Measurements from ENCODE around the gene SLC27A4. TPM values are rescaled to one million over a fixed set of nuclear protein-coding genes. Genes with fewer than 3 reads are reported as not detected.
A peak's percentile ranks its signal among the peaks of the same experiment; 100 is the strongest.

SLC27A4 gene
- total RNA-seq, 1 experiment from 2014 or later = 17.0 TPM

- H2BK12ac ChIP-seq (ENCODE audit: insufficient read length, low read depth, low read length) = no peak overlapping the region
- H3K4me1 ChIP-seq (ENCODE audit: insufficient read depth, low read length) = peaks cover 24% of the 10 kb centered on the region
- H3K18ac ChIP-seq (ENCODE audit: insufficient read length, low read depth, low read length) = no peak overlapping the region
- no peak overlapping the region for H4K91ac ChIP-seq (ENCODE audit: insufficient read length, low read depth, low read length)
- no peaks in the 10 kb centered on the region for H4K20me1 ChIP-seq (ENCODE audit: control insufficient read depth, insufficient read depth, insufficient read length)
- no CpG with 5 or more reads among the region's 6 CpGs for WGBS (ENCODE audit: extremely low coverage, insufficient read length, low lambda C conversion rate)
- peaks cover 47 to 53% of the 10 kb centered on the region in 2 experiments for H3K4me1 Mint-ChIP-seq
- no peak for DNase-seq
- H3K4me2 ChIP-seq (ENCODE audit: insufficient read depth, insufficient read length, low read length) = peak overlapping the region; percentile 46
- no peak overlapping the region for H3K23ac ChIP-seq (ENCODE audit: insufficient read length, low read depth, low read length)
- no peak overlapping the region for H3K27ac ChIP-seq (ENCODE audit: insufficient read length, low read depth, low read length)
- H3K9me3 ChIP-seq (ENCODE audit: control insufficient read depth, low read depth, low read length) = no peaks in the 10 kb centered on the region
- H2BK20ac ChIP-seq (ENCODE audit: low read depth, low read length, poor library complexity, severe bottlenecking) = no peak overlapping the region
- H3T11ph ChIP-seq (ENCODE audit: low read length) = no peak overlapping the region
- H3K27ac Mint-ChIP-seq = no peak overlapping the region
- H3K14ac ChIP-seq (ENCODE audit: insufficient read depth, low read length) = no peak overlapping the region; the same call in 1 of the 2 replicates
- H3K27me3 Mint-ChIP-seq (ENCODE audit: low read depth) = peaks cover 81% of the 10 kb centered on the region
- no peak overlapping the region for H3K56ac ChIP-seq (ENCODE audit: insufficient read length, low read depth, low read length)
- H3K4me3 Mint-ChIP-seq = peak overlapping the region in 1 of 2 experiments; percentile 74; a peak in 3 of 5 replicates
- H3K79me1 ChIP-seq (ENCODE audit: insufficient read depth, low read depth, low read length, poor library complexity, severe bottlenecking) = no peaks in the 10 kb centered on the region
- H3K23me2 ChIP-seq (ENCODE audit: insufficient read length, low read depth, low read length, poor library complexity, severe bottlenecking) = no peaks in the 10 kb centered on the region
- H3K36me3 Mint-ChIP-seq (ENCODE audit: insufficient read depth in 1 of 3, low read depth in 3 of 3) = peaks cover 12 to 41% (median 35%) of the 10 kb centered on the region in 3 experiments
- H3K9ac ChIP-seq (ENCODE audit: extremely low read depth, insufficient read length, low read length) = peak overlapping the region; percentile 24
- no peaks in the 10 kb centered on the region for H3K79me2 ChIP-seq (ENCODE audit: insufficient read depth, low read length)
- no peak overlapping the region for H4K5ac ChIP-seq (ENCODE audit: insufficient read length, low read depth, low read length)
- no peak for TF ChIP-seq CTCF (conservative IDR thresholded peaks at IDR 0.05)
- H2BK15ac ChIP-seq (ENCODE audit: low read depth, low read length) = no peak overlapping the region
- no peak overlapping the region for H2AFZ ChIP-seq (ENCODE audit: low read length)
- no peak overlapping the region for H4K8ac ChIP-seq (replicated peaks; ENCODE audit: insufficient read length, low read depth, low read length)
- H2BK5ac ChIP-seq (ENCODE audit: insufficient read length, low read length) = no peak overlapping the region
- no peak overlapping the region for H2BK120ac ChIP-seq (ENCODE audit: low read depth, low read length, poor library complexity, severe bottlenecking)
- no peak overlapping the region for H2AK5ac ChIP-seq (ENCODE audit: insufficient read length, low read length)
- no peak overlapping the region for H3K4ac ChIP-seq (ENCODE audit: low read depth, low read length)
- peaks cover 18% of the 10 kb centered on the region for H3K27me3 ChIP-seq (ENCODE audit: insufficient read depth, low read length)
- no peaks in the 10 kb centered on the region for H3K9me3 Mint-ChIP-seq
Measured at GRCh38 chr9:128382261-128382660, 41.9 kb downstream of the SLC27A4 start.

Measured in H9 (cell line).